ENCODE data around the gene GPR146.

DNA sequence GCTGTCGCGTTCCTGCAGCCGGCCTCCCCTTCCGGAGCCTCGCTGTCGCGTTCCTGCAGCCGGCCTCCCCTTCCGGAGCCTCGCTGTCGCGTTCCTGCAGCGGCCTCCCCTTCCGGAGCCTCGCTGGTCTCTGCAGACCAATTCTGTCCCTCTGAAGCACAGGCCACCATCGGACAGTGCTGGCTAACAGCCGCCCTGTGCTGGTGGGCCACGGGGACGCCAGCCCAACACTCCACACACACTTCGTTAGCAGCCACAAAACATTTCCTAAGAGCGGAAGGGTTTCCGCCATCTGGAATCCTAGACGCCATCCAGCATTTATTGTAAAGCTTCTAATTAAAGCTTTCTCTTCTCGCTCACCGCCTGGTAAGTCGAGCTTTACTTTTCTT, 54.8 kb downstream of the GPR146 start:
- TF ChIP-seq POLR2AphosphoS5 (IDR thresholded peaks at IDR 0.05; ENCODE audit: low read depth, low read length) (no peak), TAF1 (IDR thresholded peaks at IDR 0.05; ENCODE audit: borderline replicate concordance, insufficient read depth, low read length) (no peak), FOXP2 (optimal IDR thresholded peaks at IDR 0.05; ENCODE audit: borderline replicate concordance, extremely low read depth, extremely low read length, insufficient read depth) (no peak)
- TF ChIP-seq, protein P1, sequence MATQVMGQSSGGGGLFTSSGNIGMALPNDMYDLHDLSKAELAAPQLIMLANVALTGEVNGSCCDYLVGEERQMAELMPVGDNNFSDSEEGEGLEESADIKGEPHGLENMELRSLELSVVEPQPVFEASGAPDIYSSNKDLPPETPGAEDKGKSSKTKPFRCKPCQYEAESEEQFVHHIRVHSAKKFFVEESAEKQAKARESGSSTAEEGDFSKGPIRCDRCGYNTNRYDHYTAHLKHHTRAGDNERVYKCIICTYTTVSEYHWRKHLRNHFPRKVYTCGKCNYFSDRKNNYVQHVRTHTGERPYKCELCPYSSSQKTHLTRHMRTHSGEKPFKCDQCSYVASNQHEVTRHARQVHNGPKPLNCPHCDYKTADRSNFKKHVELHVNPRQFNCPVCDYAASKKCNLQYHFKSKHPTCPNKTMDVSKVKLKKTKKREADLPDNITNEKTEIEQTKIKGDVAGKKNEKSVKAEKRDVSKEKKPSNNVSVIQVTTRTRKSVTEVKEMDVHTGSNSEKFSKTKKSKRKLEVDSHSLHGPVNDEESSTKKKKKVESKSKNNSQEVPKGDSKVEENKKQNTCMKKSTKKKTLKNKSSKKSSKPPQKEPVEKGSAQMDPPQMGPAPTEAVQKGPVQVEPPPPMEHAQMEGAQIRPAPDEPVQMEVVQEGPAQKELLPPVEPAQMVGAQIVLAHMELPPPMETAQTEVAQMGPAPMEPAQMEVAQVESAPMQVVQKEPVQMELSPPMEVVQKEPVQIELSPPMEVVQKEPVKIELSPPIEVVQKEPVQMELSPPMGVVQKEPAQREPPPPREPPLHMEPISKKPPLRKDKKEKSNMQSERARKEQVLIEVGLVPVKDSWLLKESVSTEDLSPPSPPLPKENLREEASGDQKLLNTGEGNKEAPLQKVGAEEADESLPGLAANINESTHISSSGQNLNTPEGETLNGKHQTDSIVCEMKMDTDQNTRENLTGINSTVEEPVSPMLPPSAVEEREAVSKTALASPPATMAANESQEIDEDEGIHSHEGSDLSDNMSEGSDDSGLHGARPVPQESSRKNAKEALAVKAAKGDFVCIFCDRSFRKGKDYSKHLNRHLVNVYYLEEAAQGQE (IDR thresholded peaks at IDR 0.05; ENCODE audit: insufficient read depth in 1 of 2, low read depth in 2 of 2, low read length in 2 of 2), result no peak

Measured in PFSK-1 (cell line).